ENCODE results near the gene SPOUT1. TPM values are rescaled to one million over a fixed set of nuclear protein-coding genes. Genes with fewer than 3 reads are reported as not detected.

SPOUT1 gene
- total and polyA plus RNA-seq, 12 donors = 9.9 to 22.4 (median 17.2) TPM

- H3K27ac ChIP-seq = no peak overlapping the region
- H3K4me3 ChIP-seq = no peak overlapping the region
- H3K36me3 ChIP-seq = peaks cover 0 to 70% (median 34%) of the 10 kb centered on the region in 9 donors
- H3K27me3 ChIP-seq = no peaks in the 10 kb centered on the region
- peaks cover 8 to 21% (median 15%) of the 10 kb centered on the region in 9 donors for H3K4me1 ChIP-seq
- no peak for TF ChIP-seq CTCF (IDR thresholded peaks at IDR 0.05)
- DNase-seq = no peak
- ATAC-seq = no peak
- H3K9me3 ChIP-seq = no peaks in the 10 kb centered on the region
- intact Hi-C loops (cut with DNase I) = no loop called here
- WGBS, 2 donors = 88 to 90% methylated on average over 4 of the region's 4 CpGs
Observed at GRCh38 chr9:128790536-128790935, 39.1 kb downstream of the SPOUT1 start.

DNA sequence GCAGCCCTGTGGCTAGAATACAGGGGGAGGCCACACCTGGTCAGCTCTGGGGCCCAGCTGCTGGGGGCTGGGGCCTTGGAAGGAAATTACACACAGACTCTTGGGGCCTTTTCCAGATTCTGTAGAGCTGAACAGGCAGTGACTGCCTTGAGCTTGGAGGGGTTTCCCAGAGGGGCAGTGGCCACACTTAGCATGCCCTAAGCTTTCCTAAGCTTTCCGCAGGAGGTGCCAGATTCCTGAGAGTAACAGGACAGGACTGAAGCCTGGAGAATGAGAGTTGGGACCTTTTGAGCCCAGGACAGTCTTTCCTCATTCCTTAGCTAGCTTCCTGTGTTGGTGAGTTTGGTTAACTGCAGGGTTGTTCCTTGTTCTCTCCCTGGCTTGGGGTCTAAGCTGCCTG is 41.1 kb downstream of the SPOUT1 start:
- H3K4me1 ChIP-seq = peaks cover 8 to 25% (median 19%) of the 10 kb centered on the region in 9 donors
- H3K36me3 ChIP-seq = peaks cover 0 to 50% (median 27%) of the 10 kb centered on the region in 9 donors
- peak overlapping the region in 5 of 10 donors; percentile 93 to 100 (median 95) for H3K4me3 ChIP-seq
- peak overlapping the region in 1 of 10 donors; percentile 95 for H3K27ac ChIP-seq
- intact Hi-C loops (cut with DNase I) = no loop called here
- no peaks in the 10 kb centered on the region for H3K27me3 ChIP-seq
- ATAC-seq = no peak
- no peaks in the 10 kb centered on the region for H3K9me3 ChIP-seq
- no peak for TF ChIP-seq CTCF (IDR thresholded peaks at IDR 0.05)
- DNase-seq = no peak
- WGBS, 2 donors = 83 to 88% methylated on average over 1 of the region's 1 CpG

GRCh38 chr9:128787659-128788058 is 41.9 kb downstream of the SPOUT1 start:
- no peak for DNase-seq
- TF ChIP-seq CTCF (IDR thresholded peaks at IDR 0.05) = no peak
- ATAC-seq = peak in 4 of 8 donors; percentile 4 to 26 (median 10)
- Histone ChIP-seq H3K4me3 (peak overlapping the region; percentile 85 to 100 (median 96)), H3K36me3 (peaks cover 0 to 42% (median 19%) of the 10 kb centered on the region in 9 donors), H3K9me3 (no peaks in the 10 kb centered on the region), H3K27me3 (no peaks in the 10 kb centered on the region), H3K27ac (peak overlapping the region; percentile 71 to 95 (median 89)), H3K4me1 (peaks cover 8 to 30% (median 19%) of the 10 kb centered on the region in 9 donors)
- intact Hi-C loops (cut with DNase I) = loop anchor here in 4 of 10 donors (1.0 to 2.0 kb wide), 4 partner anchors 15 to 31 kb away; partner anchors contain the start of genes ENDOG (in 1 of the 4) and ZER1 (in 1 of the 4)
- WGBS, 2 donors = 2 to 3% methylated on average over 7 of the region's 7 CpGs

- intact Hi-C loops (cut with DNase I) = loop anchor here in 4 of 10 donors (1.0 to 2.0 kb wide), 4 partner anchors 14 to 32 kb away; partner anchors contain the start of genes ENDOG (in 1 of the 4) and ZER1 (in 1 of the 4)
- no peak for TF ChIP-seq CTCF (IDR thresholded peaks at IDR 0.05)
Observed at GRCh38 chr9:128786681-128787601, 42.7 kb downstream of the SPOUT1 start, which contains the start of gene TBC1D13. TBC1D13 (plus strand) TSS chr9:128787253; CDS start chr9:128787354, 101 bp downstream.

More at GRCh38 chr9:128786681-128787601, 42.7 kb downstream of the SPOUT1 start, which contains the start of gene TBC1D13:
- H3K9me3 ChIP-seq = peaks cover 0 to 3% (median 0%) of the 10 kb centered on the region in 11 donors
- H3K27ac ChIP-seq = peak within 1 kb of the TSS; percentile 71 to 95 (median 89)
- DNase-seq = peak; percentile 90 to 91
- peak within 1 kb of the TSS; percentile 85 to 100 (median 96) for H3K4me3 ChIP-seq
- no peaks in the 10 kb centered on the region for H3K27me3 ChIP-seq
- H3K4me1 ChIP-seq = peaks cover 8 to 30% (median 19%) of the 10 kb centered on the region in 9 donors
- 8% methylated on average over 60 to 64 of the region's 64 CpGs for WGBS, 2 donors
- peaks cover 0 to 34% (median 12%) of the 10 kb centered on the region in 9 donors for H3K36me3 ChIP-seq
- peak; percentile 96 to 98 (median 97) for ATAC-seq

Measured in heart right ventricle (tissue), 16 donors.